ENCODE results near the gene DYRK1B.

Gene DYRK1B

GRCh38 chr19:39826311-39826945 is 7.5 kb downstream of the DYRK1B start:
- Histone ChIP-seq H3K36me3 (ENCODE audit: control insufficient read depth, insufficient read depth, low read length) (peaks cover 11% of the 10 kb centered on the region), H3K9ac (ENCODE audit: low read length) (no peak overlapping the region), H3K9me3 (ENCODE audit: control insufficient read depth, low read length) (no peaks in the 10 kb centered on the region), H3K4me3 (ENCODE audit: low read length) (no peak overlapping the region), H3K27me3 (ENCODE audit: control insufficient read depth, insufficient read depth, low read length) (no peaks in the 10 kb centered on the region), H3K4me1 (ENCODE audit: control insufficient read depth, insufficient read depth, low read length) (peaks cover 14% of the 10 kb centered on the region)

GRCh38 chr19:39825531-39826076 is 8.4 kb downstream of the DYRK1B start:
- peaks cover 14% of the 10 kb centered on the region for H3K4me1 ChIP-seq (ENCODE audit: control insufficient read depth, insufficient read depth, low read length)
- no peaks in the 10 kb centered on the region for H3K9me3 ChIP-seq (ENCODE audit: control insufficient read depth, low read length)
- H3K36me3 ChIP-seq (ENCODE audit: control insufficient read depth, insufficient read depth, low read length), result peaks cover 8% of the 10 kb centered on the region
- no peak overlapping the region for H3K4me3 ChIP-seq (ENCODE audit: low read length)
- H3K27me3 ChIP-seq (ENCODE audit: control insufficient read depth, insufficient read depth, low read length), result no peaks in the 10 kb centered on the region
- H3K9ac ChIP-seq (ENCODE audit: low read length), result peak overlapping the region; percentile 20

DNA sequence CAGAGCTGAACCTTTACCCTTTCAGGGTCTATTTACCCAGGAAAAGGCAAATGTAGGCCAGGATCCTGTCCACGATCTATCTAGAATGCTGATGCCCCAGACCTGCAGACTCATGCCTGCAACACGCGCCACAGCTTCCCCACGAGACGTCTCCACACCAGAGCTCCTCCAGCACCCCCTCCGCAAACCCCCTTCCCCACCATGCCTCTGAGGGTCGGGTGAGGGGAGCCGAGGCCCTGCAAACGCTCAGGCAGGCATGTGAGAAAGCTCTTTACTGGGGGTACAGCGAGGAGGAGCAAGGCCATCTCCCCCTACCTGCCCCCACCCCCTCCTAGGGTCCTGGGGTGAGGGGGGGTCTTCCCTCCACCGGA is 8.9 kb downstream of the DYRK1B start:
- H3K9me3 ChIP-seq (ENCODE audit: control insufficient read depth, low read length), result no peaks in the 10 kb centered on the region
- peaks cover 14% of the 10 kb centered on the region for H3K4me1 ChIP-seq (ENCODE audit: control insufficient read depth, insufficient read depth, low read length)
- H3K4me3 ChIP-seq (ENCODE audit: low read length), result no peak overlapping the region
- H3K27me3 ChIP-seq (ENCODE audit: control insufficient read depth, insufficient read depth, low read length), result no peaks in the 10 kb centered on the region
- H3K36me3 ChIP-seq (ENCODE audit: control insufficient read depth, insufficient read depth, low read length), result peaks cover 8% of the 10 kb centered on the region
- H3K9ac ChIP-seq (ENCODE audit: low read length), result peak overlapping the region; percentile 20

GRCh38 chr19:39824143-39825092 is 9.5 kb downstream of the DYRK1B start:
- peak overlapping the region; percentile 85 for H3K4me3 ChIP-seq (ENCODE audit: low read length)
- no peaks in the 10 kb centered on the region for H3K27me3 ChIP-seq (ENCODE audit: control insufficient read depth, insufficient read depth, low read length)
- no peaks in the 10 kb centered on the region for H3K9me3 ChIP-seq (ENCODE audit: control insufficient read depth, low read length)
- H3K9ac ChIP-seq (ENCODE audit: low read length), result peak overlapping the region; percentile 75
- H3K4me1 ChIP-seq (ENCODE audit: control insufficient read depth, insufficient read depth, low read length), result peaks cover 14% of the 10 kb centered on the region
- peaks cover 8% of the 10 kb centered on the region for H3K36me3 ChIP-seq (ENCODE audit: control insufficient read depth, insufficient read depth, low read length)

DNA sequence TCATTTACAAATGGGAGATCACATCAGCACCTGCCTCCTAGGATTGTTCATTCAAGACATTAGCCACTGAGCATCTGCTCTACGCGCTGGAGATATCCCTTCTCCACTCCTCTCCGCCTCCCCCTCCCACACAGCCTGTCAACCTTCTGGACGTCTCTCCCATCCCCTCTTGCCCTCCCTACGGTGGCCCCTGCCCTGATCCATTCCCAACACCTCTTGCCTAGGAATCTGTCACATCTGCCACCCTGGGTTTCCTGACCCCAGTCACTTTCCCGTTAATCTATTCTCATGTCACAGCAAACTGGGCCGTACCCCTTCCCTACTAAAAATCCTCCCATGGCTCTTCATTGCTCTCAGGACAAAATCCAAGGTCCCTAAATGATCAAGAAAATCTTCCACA is 10.3 kb downstream of the DYRK1B start:
- Histone ChIP-seq H3K9ac (ENCODE audit: low read length) (peak overlapping the region; percentile 75), H3K4me3 (ENCODE audit: low read length) (peak overlapping the region; percentile 85), H3K9me3 (ENCODE audit: control insufficient read depth, low read length) (no peaks in the 10 kb centered on the region), H3K27me3 (ENCODE audit: control insufficient read depth, insufficient read depth, low read length) (no peaks in the 10 kb centered on the region), H3K36me3 (ENCODE audit: control insufficient read depth, insufficient read depth, low read length) (peaks cover 6% of the 10 kb centered on the region), H3K4me1 (ENCODE audit: control insufficient read depth, insufficient read depth, low read length) (peaks cover 14% of the 10 kb centered on the region)

DNA sequence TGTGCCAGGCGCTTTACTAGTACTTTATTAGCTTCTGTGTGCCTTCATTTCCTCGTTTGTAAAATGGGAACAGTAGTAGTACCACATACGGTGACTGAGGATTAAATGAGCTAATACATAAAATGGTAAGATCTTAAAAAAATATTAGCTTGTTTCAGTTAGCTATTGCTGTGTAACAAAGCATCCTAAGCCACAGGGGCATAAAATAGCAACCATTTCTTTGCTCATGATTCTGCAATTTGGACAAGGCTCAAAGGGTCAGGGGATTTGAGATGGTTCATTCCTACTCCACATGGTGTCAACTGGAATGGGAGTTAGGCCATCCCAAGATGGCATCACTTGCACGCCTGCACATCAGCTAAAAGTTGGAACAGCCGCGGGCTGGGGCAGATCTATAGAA is 13.3 kb downstream of the DYRK1B start:
- H3K27me3 ChIP-seq (ENCODE audit: control insufficient read depth, insufficient read depth, low read length), result no peaks in the 10 kb centered on the region
- H3K36me3 ChIP-seq (ENCODE audit: control insufficient read depth, insufficient read depth, low read length), result no peaks in the 10 kb centered on the region
- no peak overlapping the region for H3K4me3 ChIP-seq (ENCODE audit: low read length)

DNA sequence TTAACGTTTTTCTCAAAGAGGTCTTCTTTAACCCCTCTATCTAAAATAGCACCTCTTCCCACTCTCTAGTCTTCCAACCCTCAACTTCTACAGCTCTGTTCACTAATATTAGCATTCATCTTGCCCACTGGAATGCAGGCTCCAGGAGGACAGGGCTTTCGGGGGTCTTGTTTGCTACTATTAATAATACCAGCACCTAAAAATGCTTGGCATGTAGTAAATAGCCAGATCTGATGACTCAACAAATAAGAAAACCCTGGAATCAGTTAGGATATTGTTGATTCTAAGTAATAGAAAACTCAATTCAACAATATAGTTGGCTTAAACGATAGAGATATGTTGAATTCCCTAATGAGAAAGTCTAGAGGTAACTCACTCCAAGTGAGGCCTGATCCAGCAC is 14.2 kb downstream of the DYRK1B start:
- Histone ChIP-seq H3K9me3 (ENCODE audit: control insufficient read depth, low read length) (no peaks in the 10 kb centered on the region), H3K27me3 (ENCODE audit: control insufficient read depth, insufficient read depth, low read length) (no peaks in the 10 kb centered on the region), H3K4me1 (ENCODE audit: control insufficient read depth, insufficient read depth, low read length) (peaks cover 7% of the 10 kb centered on the region), H3K4me3 (ENCODE audit: low read length) (no peak overlapping the region), H3K36me3 (ENCODE audit: control insufficient read depth, insufficient read depth, low read length) (no peaks in the 10 kb centered on the region), H3K9ac (ENCODE audit: low read length) (no peak overlapping the region)

More for the DNA sequence above, 13.3 kb downstream of the DYRK1B start:
- Histone ChIP-seq H3K9me3 (ENCODE audit: control insufficient read depth, low read length) (no peaks in the 10 kb centered on the region), H3K4me1 (ENCODE audit: control insufficient read depth, insufficient read depth, low read length) (peaks cover 14% of the 10 kb centered on the region), H3K9ac (ENCODE audit: low read length) (no peak overlapping the region)

DNA sequence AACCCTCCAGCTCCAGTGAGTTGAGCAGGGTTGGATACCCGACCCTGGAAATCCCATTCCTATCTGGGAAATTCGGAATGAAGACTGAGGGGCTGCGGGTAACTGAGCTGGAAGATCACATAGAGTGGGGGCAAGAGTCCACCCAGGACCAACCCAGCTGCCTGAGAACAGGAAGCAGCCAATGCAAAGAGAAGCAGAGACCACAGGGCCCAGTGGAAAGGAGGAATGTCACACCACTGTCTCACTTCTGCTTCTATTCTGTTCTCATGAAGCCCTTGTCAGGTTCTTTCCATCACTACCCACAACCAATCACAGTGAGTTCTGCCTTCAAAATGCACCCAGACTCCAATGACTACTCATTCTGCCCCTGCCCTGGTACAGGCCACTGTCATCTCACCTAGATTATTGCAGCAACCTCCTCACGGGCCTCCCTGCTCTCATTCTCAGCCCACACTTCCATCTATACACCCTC is 15.3 kb downstream of the DYRK1B start:
- Histone ChIP-seq H3K27me3 (ENCODE audit: control insufficient read depth, insufficient read depth, low read length) (no peaks in the 10 kb centered on the region), H3K4me1 (ENCODE audit: control insufficient read depth, insufficient read depth, low read length) (peaks cover 2% of the 10 kb centered on the region), H3K4me3 (ENCODE audit: low read length) (no peak overlapping the region), H3K36me3 (ENCODE audit: control insufficient read depth, insufficient read depth, low read length) (no peaks in the 10 kb centered on the region), H3K9me3 (ENCODE audit: control insufficient read depth, low read length) (no peaks in the 10 kb centered on the region), H3K9ac (ENCODE audit: low read length) (no peak overlapping the region)

DNA sequence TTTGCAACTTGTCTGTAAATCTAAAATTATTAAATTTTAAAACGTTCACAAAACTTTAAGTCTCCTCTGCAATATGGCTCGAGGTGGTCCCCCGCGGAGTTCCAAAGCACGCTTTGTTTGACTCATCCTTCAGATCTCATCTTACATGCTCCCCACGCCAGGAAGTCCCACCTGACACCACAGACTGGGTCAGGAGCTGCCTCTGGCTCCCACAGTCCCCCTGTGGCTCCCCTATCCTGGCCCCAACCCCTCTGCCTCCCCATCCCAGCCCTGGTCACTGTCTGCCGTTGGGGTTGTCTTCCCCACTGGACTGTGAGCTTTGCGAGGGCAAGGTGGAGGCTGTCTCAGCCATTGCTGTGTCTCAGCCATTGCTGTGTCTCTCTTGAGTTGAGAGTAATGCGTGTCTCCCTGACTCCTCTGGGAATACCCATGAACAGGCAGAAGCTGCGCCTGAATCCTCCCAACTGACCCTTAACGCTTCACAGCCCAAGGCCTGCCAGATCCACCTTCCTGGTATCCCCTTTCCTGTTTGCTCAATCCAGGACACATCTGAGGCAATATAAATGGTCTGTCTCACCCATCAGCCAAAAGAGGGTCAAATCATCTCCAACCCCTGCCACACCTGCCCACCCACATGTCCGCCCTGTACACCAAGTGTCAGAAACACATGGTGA is 15.9 kb downstream of the DYRK1B start:
- Histone ChIP-seq H3K27me3 (ENCODE audit: control insufficient read depth, insufficient read depth, low read length) (no peaks in the 10 kb centered on the region), H3K4me3 (ENCODE audit: low read length) (no peak overlapping the region), H3K9ac (ENCODE audit: low read length) (no peak overlapping the region), H3K4me1 (ENCODE audit: control insufficient read depth, insufficient read depth, low read length) (no peaks in the 10 kb centered on the region), H3K36me3 (ENCODE audit: control insufficient read depth, insufficient read depth, low read length) (no peaks in the 10 kb centered on the region), H3K9me3 (ENCODE audit: control insufficient read depth, low read length) (no peaks in the 10 kb centered on the region)

GRCh38 chr19:39816287-39817048 is 17.5 kb downstream of the DYRK1B start:
- H3K9me3 ChIP-seq (ENCODE audit: control insufficient read depth, low read length), result no peaks in the 10 kb centered on the region
- H3K36me3 ChIP-seq (ENCODE audit: control insufficient read depth, insufficient read depth, low read length), result no peaks in the 10 kb centered on the region
- H3K4me3 ChIP-seq (ENCODE audit: low read length), result no peak overlapping the region
- H3K27me3 ChIP-seq (ENCODE audit: control insufficient read depth, insufficient read depth, low read length), result no peaks in the 10 kb centered on the region
- H3K4me1 ChIP-seq (ENCODE audit: control insufficient read depth, insufficient read depth, low read length), result no peaks in the 10 kb centered on the region
- H3K9ac ChIP-seq (ENCODE audit: low read length), result no peak overlapping the region

- Histone ChIP-seq H3K9me3 (ENCODE audit: control insufficient read depth, low read length) (no peaks in the 10 kb centered on the region), H3K4me3 (ENCODE audit: low read length) (no peak overlapping the region), H3K9ac (ENCODE audit: low read length) (no peak overlapping the region), H3K36me3 (ENCODE audit: control insufficient read depth, insufficient read depth, low read length) (no peaks in the 10 kb centered on the region), H3K4me1 (ENCODE audit: control insufficient read depth, insufficient read depth, low read length) (no peaks in the 10 kb centered on the region), H3K27me3 (ENCODE audit: control insufficient read depth, insufficient read depth, low read length) (no peaks in the 10 kb centered on the region)
These were observed 19.4 kb downstream of the DYRK1B start for GRCh38 chr19:39814595-39814994.

Measured in mucosa of stomach (tissue), 1 donor.